Stimulated activated CD4-positive, alpha-beta T cell treated with anti-CD3 and anti-CD28 coated beads, Interleukin-1b, Interleukin-23, amount 100 ng/mL, for 24 hours (primary cell): Measurements from ENCODE around the gene MACROD1.

Source experiments
- DNase-seq, 4 experiments: peaks; one replicate each; pipeline ENCODE4 v3.0.0-alpha.2; 2020; ENCODE audit warnings: low read depth in 4 of 4, low spot score in 1 of 4

The MACROD1 gene

DNA sequence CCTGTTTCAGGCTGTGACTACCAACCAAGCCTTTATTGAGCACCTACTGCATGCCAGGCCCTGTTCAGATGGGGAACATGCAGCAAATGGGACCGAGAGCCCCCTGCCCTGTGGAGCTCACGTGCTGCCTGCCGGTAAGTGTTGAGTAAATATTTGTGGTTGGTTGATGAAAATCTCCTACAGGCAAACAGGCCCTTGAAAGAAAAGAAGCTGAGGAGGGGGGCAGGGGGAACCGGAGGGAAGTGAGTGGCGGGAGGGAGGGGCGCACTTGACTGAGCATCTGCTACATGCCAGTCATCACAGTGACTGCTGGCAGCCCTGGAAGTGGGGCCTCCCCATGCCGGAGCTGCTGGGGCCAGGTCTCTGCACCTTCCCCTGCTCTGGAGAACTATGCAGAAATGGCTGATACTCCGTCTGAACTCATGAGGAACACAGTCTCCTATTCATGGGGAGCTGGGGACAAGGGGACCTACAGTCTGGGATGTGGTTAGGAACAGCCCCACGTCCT lies 34.2 kb downstream of the MACROD1 start:
- DNase-seq: no peak

DNA sequence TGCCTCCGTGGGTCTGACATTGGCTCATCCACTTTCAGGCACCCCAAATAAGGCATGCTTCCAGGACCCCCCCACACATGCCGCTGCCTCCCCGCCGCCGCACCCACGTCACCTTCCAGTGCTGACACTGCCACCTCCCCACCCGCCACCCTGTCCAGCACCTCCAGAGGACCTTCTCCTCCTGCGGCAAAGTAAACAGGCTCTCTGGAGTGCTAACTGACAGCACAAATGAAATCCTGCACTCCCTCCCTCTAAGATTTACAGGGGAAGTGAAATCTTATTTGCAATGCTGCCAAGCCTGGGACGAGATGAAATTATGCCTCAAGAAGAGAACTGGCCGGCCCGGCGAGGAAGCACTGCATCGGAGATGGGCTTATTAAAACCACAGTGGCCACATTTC lies 35.3 kb downstream of the MACROD1 start:
- DNase-seq: no peak

DNA sequence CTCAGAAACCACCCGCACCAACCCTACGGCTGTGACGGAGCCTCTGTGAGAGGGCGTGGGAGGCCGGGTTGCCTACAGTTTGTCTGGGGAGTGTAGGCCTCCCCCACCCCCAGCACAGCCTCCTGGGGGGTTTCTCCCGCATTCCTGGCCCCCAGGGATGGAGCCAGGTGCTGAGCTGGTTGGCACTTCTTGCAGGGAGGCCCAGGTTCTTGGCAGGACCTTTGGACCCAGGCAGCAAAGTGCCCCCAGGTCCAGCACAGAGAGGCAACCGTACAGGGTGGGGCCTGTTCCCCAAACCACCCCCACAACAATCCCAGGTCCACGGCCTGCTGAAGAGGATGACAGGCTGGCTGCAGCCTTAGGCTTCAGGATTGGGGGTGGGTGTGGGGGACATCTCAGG lies 36.5 kb downstream of the MACROD1 start:
- no peak for DNase-seq

DNA sequence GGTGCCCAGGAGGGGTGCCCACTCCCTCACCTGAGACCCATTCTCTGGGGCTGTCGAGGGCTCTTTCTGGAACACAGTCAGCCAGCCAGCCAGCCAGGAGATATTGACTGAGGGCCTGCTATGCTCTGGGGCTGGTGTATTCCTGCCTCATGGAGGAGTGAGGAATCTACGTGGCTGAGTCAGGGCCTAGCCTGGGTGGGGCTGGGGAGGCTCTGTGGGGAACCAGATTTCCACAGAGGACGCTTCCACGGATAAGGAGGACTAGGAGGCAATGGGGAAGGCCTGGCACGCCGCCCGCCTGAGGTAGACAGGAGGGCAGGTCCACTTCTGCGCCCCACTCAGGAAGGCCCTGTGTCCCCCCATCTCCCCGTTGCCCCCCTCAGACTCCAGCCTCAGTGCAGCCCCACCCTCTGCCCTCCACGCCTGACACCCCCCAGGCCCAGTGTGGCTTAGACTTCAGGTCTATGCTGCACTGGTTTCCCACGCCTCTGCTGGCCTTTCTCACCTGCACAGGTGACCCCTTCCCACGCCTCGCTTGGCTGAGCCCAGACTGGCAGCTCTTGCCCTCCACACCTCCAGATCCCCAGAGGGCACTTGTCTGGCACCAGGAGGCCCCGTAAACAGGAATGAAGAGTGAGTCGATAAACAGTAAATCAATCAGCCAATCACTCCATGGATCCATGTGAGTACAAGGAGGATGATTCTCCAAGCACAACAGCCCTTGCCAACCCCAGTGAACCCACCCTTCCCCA lies 37.5 kb downstream of the MACROD1 start:
- DNase-seq: no peak

DNA sequence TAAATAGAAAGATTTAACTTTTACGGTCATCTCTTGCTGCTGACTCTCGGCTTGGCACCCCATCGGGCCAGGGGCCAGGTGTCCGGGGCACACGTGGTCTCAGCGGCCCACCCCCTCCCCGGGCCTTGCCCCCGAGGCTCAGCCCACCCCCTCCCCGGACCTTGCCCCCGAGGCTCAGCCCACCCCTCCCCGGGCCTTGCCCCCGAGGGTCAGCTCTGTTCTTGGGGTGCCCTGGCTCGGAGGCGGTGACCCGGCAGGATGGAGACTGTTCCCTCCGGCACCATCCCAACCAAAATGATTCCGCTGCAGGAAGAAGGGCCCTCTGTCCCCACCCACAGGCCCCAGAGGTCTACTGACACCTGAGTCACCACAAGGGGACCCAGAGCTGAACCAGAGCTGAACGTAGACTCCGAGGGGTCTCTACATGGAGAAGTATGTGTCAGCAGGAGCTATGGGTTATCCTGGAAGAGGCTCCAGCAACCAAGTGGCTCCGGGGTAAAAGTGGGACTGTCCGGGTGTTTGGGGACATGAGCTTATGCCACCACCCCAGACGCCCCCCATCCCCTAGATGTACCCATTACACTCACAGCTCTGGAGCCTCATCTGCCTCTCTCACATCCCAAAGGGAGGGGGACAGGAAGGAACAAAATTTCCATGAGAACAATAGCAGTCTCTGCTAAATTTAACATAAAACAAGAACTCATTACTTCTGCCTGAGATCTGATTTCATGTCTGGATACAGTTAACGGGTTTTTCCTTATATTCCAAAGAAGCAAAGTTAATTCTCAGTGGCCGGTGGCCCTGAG lies 38.4 kb downstream of the MACROD1 start:
- no peak for DNase-seq

DNA sequence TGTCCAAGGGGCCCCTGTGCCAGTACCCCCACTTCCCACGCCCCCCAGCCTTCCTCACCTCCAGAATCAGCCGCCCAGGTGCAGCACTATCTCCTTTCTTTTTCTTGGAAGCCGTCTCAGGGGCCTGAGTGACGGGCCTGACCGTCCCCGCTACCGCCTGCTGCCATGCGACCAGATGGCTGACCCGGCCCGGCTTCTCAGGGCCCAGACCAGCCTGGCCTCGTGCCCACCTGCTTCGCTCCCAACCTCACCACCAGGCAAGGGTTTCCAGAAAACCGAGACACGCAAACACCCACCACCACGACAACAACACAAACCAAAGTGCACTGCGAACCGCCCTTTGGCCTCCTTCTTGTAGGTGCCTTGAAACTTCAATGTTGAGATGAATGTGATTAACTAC lies 39.1 kb downstream of the MACROD1 start:
- DNase-seq: no peak

DNA sequence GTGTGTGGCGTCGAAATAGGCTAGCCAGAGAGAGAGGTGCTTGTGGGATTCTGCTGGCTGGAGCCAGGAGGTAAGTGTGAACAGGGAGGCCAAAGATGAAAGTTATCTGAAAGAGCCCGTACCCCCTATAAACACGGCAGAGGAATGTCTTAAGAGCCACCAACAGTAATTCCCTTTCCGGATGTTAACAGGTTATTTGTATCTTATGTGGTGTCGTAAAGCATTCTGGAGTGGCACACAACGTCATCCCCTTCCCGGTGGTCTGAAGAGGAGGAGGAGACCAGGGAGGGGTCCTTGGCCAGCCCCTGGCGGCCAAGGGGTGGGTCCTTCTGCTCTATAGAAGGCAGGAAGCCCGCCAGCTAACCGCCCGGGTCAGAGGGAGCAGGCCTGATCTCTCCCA lies 39.5 kb downstream of the MACROD1 start:
- DNase-seq: no peak

DNA sequence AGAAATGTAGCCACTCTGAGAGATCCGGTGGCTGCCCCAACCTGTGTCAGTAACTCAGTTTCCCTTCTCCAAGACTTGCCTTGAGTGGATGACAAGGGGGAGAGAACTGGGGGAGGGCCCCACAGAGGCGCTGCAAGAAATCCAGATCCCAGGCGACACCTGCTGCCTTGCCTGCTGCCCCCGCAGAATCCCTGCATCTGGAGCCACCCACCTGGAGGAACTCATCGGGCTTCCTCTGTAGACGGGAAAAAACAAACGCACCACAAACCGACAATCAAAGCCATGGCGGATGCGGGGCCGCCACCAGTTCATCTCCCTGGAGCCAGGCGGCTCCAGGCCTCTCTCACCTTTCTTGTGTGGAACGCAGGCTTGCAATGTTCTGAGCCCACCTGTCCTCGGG lies 40.2 kb downstream of the MACROD1 start:
- no peak for DNase-seq

DNA sequence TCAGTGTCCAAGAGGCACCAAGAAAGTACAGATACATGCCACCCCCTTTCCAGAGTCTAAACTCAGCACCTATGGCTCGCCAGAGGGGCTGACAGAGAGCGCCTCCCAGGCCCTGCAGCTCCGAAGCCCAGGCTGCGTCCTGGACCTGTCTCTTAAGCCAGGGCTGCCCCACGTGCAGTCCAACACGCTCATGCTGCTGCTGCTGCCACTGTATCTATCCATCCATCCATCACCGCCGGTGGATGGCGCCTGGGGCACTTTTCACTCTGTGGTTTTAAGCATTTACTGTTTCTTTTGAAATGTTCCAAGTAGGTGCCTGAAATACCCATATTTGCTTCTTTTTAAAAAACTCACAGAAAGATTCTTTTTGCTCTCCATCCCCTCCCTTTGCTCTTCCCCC lies 41.8 kb downstream of the MACROD1 start:
- no peak for DNase-seq

DNA sequence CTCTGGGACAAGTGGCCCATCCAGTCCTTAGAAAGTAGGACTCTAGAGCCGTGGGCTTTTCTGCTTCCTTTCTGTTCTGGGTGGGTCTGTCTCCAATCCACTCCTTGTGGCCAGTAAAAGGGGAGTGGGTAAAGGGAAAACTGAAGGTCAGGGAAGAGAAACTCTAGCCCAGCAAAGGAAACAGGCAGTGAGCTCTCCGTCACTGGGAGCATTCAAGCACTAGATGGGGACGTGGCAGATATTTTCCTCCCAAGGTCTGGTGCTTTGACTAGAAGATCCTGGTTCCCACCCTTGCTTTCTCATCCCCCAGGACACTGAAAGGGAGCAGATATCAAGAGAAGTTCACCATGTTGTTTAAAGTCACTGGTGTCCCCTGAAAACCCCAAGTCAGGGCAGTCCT lies 42.2 kb downstream of the MACROD1 start:
- no peak for DNase-seq

DNA sequence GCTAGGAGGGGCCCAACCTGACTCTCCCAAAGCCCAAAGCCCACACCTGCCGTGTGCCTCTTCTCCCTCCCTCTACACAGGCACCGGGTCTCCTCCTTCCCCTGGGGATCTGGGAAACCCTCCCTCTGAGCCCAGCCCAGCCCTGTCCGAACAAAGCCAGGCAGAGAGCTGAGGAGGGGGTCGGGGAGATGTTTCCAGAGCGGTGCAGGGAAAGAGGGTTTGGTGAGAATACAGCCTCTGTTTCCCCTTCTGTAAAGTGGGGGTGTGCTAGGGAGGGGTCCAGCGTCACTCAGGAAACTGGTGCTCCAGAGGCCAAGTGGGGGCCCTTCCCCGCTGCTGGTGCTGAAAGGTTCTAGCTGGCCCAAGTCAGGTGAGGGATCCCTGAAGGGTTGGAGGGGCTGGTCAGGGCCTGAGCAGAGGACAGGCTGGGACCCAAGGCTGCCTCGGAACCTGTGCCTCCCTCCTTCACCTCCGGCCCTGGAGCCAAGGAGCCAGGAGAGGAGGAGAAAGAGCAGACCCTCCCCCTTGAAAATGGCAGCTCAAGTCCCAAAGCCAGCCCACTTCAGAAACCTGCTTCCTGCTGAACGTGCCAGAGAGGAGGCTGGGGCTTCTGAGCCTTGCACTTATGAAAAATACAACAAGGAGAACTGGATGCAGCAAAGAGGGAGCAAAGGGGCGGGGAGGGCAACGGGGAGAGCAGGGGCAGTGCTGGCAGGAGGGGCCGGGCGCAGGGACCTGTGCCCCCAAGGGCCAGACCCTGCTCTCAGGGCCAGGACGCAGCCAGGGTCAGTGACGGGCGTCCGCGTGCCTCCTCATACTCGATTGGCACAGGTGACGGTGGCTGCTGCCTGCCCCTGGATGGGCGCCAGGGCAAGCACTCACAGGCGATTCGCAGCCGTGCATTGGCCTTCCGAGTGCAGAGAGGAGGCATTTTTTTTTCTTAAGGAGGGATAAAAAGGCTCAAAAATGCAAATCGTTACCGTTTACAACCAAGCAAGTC lies 43.2 kb downstream of the MACROD1 start:
- no peak for DNase-seq

DNA sequence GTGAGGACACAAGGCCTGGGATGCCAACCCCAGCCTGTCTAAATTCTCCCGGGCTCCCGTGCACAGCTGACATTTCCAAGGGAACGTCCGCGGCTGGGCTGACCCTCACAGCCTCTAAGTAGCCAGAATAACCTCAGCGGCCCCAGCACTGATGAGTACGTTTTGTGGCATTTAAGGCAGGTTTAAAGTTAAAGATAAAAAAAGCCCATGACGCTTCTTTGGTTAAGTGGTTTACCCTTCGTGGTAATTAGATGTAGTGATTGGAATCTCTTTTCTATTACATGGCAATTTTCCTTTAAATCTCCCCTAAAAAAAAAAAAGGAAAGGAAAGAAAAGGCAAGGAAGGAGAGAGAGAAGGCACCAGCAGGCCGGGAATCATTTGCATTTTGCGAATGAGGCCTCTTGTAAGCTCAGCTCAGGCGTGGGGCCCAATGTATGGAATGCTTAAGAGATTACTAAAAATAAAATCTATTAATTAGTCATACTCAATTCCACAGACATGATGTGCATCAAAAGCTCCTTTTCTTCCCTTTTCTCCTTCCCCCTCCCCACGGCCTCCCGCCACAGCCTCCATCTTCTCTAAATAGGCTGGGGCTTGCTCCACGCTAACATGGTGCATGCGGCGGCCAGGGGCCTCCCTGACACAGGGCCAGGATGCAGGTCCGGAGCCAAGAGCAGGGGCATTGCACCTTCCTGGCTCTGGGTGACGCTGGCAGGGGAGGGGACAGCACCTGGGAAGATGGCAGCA lies 44.1 kb downstream of the MACROD1 start:
- no peak for DNase-seq

DNA sequence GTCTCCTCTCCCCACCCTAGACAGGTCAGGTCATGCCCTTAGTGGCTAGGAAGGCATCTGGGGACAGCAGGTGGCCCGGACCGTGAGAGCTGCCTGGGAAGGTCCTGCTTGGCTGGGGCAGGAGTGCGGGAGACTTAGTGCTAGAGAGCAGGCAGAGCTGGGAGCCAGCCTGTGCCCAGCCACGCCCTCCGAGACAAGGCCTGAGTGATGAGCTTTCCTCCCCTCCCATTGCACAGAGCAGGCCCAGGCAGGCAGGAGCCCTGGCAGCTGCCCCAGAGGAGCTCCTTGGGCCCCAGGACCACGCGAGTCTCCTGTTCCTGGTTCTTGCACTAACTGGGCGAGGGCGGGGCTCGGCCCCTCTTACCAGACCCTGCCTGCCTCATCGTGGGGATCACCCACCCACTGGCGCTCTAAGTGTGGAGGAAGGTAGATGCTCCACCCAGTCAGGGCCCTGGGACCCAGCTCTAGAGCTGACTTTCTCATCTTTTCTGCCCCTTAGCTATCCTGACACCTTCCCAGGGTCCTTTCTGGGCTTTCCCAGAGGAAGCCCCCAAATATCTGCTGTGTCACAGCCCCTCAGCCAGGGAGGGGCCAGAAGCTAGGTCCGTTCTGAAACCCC lies 44.9 kb downstream of the MACROD1 start:
- no peak for DNase-seq

DNA sequence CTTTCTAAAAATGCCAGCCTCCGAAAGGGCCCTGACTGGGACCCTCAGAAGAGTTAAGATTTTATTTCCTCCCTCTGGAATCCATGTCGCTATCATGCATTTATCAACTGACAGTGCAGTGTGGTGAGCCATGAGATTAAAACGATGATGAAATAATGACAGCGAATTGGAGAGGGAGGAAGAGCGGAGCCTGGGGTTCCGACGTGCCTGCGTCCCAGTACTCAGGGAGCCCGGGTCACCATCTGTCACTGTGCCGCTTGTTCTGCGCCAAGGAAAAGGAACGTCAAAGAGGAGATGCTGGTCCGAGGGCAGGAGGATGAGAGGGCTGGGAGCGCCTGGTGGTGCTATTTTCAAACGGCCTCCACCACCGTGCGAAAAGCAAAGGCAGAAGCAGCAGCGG lies 46.2 kb downstream of the MACROD1 start:
- DNase-seq: no peak

DNA sequence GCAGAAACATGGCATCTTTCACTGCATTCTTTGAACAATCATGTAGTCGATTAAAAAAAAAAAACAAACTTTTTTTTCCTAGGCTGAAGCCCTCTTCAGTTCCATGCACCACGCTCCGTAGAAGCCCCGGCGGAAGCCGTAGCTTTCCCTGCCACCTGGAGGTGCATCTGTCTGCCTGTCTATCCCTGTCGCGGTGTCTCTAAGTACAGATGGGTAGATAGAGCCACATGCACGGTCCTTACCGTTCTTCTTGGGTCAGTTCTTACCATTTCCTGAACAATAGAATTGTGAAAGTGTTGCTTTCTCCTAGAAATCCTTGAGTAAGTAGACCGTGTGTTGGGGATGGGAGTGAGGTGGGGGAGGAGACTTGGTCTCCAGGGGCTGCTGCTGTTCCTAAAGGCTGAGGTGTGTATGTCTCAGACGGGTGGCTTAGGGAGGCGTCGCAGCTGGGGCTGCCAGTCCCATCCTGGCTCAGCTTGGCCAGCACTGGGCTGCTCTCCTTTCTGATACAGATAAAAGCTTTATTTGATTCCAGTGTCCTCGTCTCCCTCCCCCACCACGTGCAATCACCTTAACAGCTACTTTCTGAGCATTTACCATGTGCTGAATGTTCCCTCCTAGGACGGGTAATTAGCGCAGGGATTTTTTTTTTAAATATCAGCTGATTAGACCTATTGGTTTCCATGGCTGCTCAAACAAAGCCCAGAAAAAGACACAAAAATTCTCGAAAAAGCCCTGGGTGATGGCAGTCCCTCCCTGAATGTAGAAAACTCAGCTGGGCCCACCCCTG lies 46.8 kb downstream of the MACROD1 start:
- DNase-seq: no peak

DNA sequence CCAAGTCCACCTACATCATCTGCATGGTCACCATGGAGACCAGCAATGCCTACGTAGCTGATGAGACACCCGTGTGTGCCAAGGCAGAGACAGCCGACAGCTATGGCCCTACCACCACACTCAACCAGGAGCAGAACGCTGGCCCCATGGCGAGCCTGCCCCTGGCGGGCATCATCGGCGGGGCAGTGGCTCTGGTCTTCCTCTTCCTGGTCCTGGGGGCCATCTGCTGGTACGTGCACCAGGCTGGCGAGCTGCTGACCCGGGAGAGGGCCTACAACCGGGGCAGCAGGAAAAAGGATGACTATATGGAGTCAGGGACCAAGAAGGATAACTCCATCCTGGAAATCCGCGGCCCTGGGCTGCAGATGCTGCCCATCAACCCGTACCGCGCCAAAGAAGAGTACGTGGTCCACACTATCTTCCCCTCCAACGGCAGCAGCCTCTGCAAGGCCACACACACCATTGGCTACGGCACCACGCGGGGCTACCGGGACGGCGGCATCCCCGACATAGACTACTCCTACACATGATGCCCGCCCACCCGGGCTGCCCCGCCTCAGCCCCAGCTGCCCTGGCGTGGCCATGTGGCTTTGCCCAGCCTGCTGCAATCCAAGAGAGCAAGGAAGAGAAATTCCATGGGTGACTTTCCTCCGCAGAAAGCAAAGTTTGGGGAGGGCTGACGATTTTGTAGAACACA lies 48.0 kb downstream of the MACROD1 start:
- no peak for DNase-seq

DNA sequence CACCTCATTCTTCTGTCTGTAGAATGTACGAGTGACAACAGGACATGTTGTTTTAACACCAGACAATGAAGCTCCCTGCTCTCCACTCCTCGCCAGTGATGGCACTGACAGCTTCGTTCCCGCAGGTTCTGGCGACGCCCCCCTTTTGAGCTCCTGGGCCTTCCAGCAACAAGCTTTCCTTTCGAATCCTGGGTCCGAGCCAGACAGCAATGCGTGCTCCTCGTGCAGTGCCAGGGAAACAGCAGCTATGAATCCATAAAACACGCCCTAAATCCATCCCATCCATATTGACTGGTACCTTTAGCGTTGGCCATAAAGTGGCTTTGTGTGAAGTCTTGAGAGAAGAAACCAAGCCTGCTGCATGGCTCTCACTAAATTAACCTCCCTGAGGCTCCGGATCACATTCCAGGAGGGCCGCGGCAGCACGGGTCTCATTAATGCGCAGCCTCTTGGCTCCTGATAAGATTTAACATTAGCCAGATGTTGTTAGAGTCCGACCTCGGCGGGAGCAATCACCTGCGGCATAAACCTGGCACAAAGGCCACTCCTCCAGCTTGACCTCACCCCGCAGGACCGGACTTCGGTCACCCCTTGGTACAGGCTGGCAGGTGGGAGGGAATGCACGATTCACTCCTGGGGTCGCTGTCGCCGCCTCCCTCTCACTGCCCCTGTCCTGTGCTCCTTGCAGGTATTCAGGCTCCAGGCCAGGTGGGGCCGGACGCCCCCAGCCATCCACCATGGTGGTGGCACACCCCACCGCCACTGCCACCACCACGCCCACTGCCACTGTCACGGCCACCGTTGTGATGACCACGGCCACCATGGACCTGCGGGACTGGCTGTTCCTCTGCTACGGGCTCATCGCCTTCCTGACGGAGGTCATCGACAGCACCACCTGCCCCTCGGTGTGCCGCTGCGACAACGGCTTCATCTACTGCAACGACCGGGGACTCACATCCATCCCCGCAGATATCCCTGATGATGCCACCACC lies 50.1 kb downstream of the MACROD1 start:
- no peak for DNase-seq

DNA sequence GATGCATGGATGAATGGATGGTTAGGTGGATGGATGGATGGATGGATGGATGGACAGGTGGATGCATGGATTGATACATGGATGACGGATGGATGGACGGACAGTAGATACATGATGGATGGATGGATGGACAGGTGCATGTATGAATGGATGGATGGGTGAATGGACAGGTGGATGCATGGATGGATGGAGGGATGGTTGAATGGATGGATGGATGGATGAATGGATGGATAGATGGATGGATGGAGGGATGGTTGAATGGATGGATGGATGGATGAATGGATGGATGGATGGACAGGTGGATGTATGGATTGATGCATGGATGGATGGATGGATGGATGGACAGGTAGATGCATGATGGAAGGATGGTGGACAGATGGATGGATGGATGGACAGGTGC lies 51.7 kb downstream of the MACROD1 start:
- no peak for DNase-seq
